Testis (tissue), 3 donors: ENCODE results near the gene CACNB4. TPM values are rescaled to one million over a fixed set of nuclear protein-coding genes. Genes with fewer than 3 reads are reported as not detected.

Experiments
- DNase-seq: peaks from one replicate; pipeline ENCODE4 v3.0.0-alpha.2; 2019
- H3K27ac ChIP-seq, 2 donors: fragments of 200-600 bp; sonication (generic); one replicate each; pipeline ENCODE4 v1.5.1; 2019
- H3K27me3 ChIP-seq: fragments of 200-600 bp; sonication (generic); one replicate; pipeline ENCODE4 v1.5.1; 2019
- H3K36me3 ChIP-seq: fragments of 200-600 bp; sonication (generic); one replicate; pipeline ENCODE4 v1.5.1; 2017; ENCODE audit warnings: low read depth; ENCODE audit errors: missing control alignments
- H3K4me1 ChIP-seq: fragments of 200-600 bp; sonication (generic); one replicate; pipeline ENCODE4 v1.5.1; 2019
- H3K4me3 ChIP-seq, 2 donors: fragments of 200-600 bp; sonication (generic); one replicate each; pipeline ENCODE4 v1.5.1; 2017 to 2019
- H3K9me3 ChIP-seq: fragments of 200-600 bp; sonication (generic); one replicate; pipeline ENCODE4 v1.5.1; 2017
- CTCF ChIP-seq, 3 experiments: fragments of 450-650 bp in 2 of 3; fragments of 200-600 bp in 1 of 3; sonication (generic) in 1 of 3; IDR thresholded peaks; one replicate each; pipeline ENCODE4 v1.5.1; 2016 to 2019; ENCODE audit warnings: antibody characterized with exemption in 3 of 3, mild to moderate bottlenecking in 2 of 3, moderate library complexity in 1 of 3
- POLR2A ChIP-seq: fragments of 450-650 bp; IDR thresholded peaks from one replicate; pipeline ENCODE4 v1.6.1; 2017; ENCODE audit warnings: antibody characterized with exemption, mild to moderate bottlenecking, moderate library complexity
- WGBS, 2 donors: methylation state at CpG; one replicate each; pipeline ENCODE4 v1.1.5; 2018; 5-methylcytosine and 5-hydroxymethylcytosine counted together
- intact Hi-C: fragments of 100-400 bp; cut with DNase I; formaldehyde crosslinking; loops from one replicate; pipeline ENCODE4 v1.15.1; 2023; ENCODE audit warnings: low total_unique reads
- polyA plus RNA-seq: library from polyadenylated mRNA; stranded (reverse); fragments of 350-450 nt; fragmentation: Illumina TruSeq; extraction: RNeasy Lipid Tissue Mini Kit (QIAGEN cat#74804); gene quantifications from one replicate; pipeline ENCODE4 v1.2.3, GENCODE V29; 2014; ENCODE audit warnings: low read depth, low replicate concordance; ENCODE audit not compliant: insufficient read depth
- total RNA-seq, 2 donors: library from RNA; depleted of rRNA; stranded (reverse); fragments of >200 nt; gene quantifications; one replicate each; pipeline ENCODE4 v1.2.3, GENCODE V29; 2016

Gene CACNB4
- total and polyA plus RNA-seq, 3 donors from 2014 or later = 7.8 to 83.8 (median 82.2) TPM

GRCh38 chr2:152084076-152084475 is 14.8 kb downstream of the CACNB4 start:
- intact Hi-C loops = no loop called here
- Histone ChIP-seq H3K27me3 (no peaks in the 10 kb centered on the region), H3K36me3 (no peaks in the 10 kb centered on the region), H3K4me3 (no peak overlapping the region), H3K9me3 (no peaks in the 10 kb centered on the region), H3K27ac (no peak overlapping the region), H3K4me1 (peaks cover 10% of the 10 kb centered on the region)
- 77 to 78% methylated on average over 6 of the region's 6 CpGs for WGBS, 2 donors
- TF ChIP-seq CTCF (IDR thresholded peaks at IDR 0.05) = no peak
- DNase-seq = no peak

GRCh38 chr2:152083202-152083875 is 15.5 kb downstream of the CACNB4 start:
- no peak for DNase-seq
- Histone ChIP-seq H3K27me3 (no peaks in the 10 kb centered on the region), H3K4me3 (no peak overlapping the region), H3K36me3 (no peaks in the 10 kb centered on the region), H3K4me1 (peaks cover 10% of the 10 kb centered on the region), H3K27ac (no peak overlapping the region), H3K9me3 (no peaks in the 10 kb centered on the region)
- TF ChIP-seq CTCF (IDR thresholded peaks at IDR 0.05) (no peak), POLR2A (no peak)
- intact Hi-C loops = no loop called here
- 78 to 85% methylated on average over 6 of the region's 6 CpGs for WGBS, 2 donors

- H3K36me3 ChIP-seq = no peaks in the 10 kb centered on the region
- H3K4me1 ChIP-seq = peaks cover 14% of the 10 kb centered on the region
- no peak for TF ChIP-seq CTCF (IDR thresholded peaks at IDR 0.05)
- TF ChIP-seq POLR2A = no peak
- no peak overlapping the region for H3K4me3 ChIP-seq
- H3K27ac ChIP-seq = no peak overlapping the region
- intact Hi-C loops = no loop called here
- H3K9me3 ChIP-seq = no peaks in the 10 kb centered on the region
- no peaks in the 10 kb centered on the region for H3K27me3 ChIP-seq
- no peak for DNase-seq
- 74 to 76% methylated on average over 2 of the region's 2 CpGs for WGBS, 2 donors
Observed at GRCh38 chr2:152078662-152079061, 20.2 kb downstream of the CACNB4 start.

- intact Hi-C loops = no loop called here
Observed at GRCh38 chr2:152078023-152078422, 20.8 kb downstream of the CACNB4 start.

More at GRCh38 chr2:152078023-152078422, 20.8 kb downstream of the CACNB4 start:
- Histone ChIP-seq H3K36me3 (no peaks in the 10 kb centered on the region), H3K27ac (no peak overlapping the region), H3K4me1 (peaks cover 11% of the 10 kb centered on the region), H3K27me3 (no peaks in the 10 kb centered on the region), H3K9me3 (no peaks in the 10 kb centered on the region), H3K4me3 (no peak overlapping the region)
- WGBS, 2 donors = 91 to 92% methylated on average over 9 of the region's 9 CpGs
- DNase-seq = no peak
- TF ChIP-seq CTCF (IDR thresholded peaks at IDR 0.05) (no peak), POLR2A (no peak)
